Measurements from ENCODE around the gene TOMM34.

DNA sequence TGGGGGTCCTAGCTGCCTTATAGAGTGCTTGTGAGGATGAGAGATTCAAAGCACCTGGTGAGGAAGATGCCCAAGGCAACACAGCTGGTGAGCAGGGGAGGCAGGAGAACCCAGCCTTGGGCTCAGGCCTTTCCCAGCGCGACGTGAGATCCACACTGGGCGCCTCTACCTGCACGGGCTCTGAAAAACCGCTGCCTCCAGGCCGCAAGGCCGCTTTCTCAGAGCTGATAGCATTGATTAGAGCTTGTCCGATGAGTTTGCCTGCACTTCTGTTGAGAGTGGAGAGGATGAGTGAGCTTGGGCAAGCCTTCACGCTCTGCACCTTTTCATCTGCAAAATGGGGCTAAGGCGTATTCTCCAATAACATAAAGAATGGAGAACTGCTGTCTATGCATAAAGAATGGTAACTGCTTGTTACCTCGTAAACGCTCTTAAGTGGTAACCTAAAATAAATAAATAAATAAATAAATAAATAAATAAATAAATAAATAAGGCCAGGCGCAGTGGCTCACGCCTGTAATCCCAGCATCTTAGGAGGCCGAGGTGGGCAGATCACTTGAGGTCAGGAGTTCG lies 49.4 kb downstream of the TOMM34 start:
- TF ChIP-seq EZH2 (IDR thresholded peaks at IDR 0.05; ENCODE audit: insufficient read depth, low read length), result no peak
- TF ChIP-seq CTCF (IDR thresholded peaks at IDR 0.05; ENCODE audit: insufficient read depth, low read depth, low read length), result no peak

Measured in astrocyte (in vitro differentiated cells and primary cell).